LoVo (cell line): ENCODE measurements around the gene YAF2.
"Not testable (repeated sequence)": the region's sequence is repeated elsewhere in the genome, so short reads cannot be mapped to it uniquely, and the experiment has no call there.

Experiments
- DNase-seq: peaks from one replicate; pipeline ENCODE4 v3.0.0-alpha.2; 2016; ENCODE audit warnings: low spot score

The YAF2 gene

DNA sequence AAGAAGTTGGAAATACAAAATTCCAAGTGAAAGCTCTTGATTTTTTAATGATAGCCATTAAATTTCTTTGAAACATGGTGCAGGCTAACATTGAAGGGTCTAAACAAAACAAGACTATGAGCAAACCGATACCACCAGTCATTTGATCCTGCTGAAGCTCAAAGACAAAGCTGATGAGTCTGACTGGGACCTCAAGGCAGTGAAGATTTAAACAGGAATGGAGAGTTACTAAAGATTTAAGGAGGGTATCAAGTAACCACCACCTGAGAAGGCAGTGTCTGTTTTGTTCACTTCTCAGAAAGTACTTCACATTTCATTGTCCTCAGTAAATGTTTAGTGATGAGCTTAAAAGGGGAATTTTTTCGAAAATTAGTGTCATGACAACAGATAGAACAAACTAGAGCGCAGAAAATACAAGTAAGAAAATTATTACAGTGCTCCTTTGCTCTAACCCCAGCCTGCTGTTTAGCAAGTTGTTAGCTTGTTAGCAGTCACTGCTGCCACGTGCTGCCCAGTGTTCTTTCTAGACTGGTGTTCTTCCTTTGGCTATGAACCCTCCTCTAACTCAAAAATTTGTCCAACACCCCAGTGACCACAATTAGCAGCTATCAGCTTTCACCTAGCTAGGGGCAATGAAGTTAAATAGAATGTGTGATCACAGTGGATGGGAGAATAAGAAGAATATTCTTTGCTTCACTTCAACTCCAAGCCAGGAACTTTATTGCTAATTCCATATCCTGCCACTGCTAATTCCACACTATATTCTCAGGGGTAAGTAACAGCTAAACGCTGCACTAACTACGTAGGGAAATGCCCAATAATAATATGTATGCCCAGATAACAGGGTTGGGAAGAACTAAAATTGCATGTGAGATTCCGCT is 41.1 kb downstream of the YAF2 start:
- no peak for DNase-seq

DNA sequence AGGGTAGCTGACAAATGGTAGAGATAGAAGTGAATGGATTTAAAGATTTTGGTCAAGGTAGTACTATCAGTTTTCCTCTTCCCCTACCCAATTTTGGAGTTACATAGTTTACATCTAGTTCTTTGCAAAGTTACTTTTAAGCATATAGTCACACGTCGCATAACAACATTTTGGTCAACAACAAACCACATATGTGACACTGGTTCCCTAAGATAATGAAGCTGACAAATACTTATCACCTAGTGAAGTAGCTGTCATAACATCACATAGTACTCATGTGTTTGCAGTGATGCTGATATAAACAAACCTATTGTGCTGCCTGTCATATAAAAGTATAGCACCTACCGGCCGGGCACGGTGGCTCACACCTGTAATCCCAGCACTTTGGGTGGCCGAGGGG is 45.4 kb downstream of the YAF2 start:
- DNase-seq, result no peak

DNA sequence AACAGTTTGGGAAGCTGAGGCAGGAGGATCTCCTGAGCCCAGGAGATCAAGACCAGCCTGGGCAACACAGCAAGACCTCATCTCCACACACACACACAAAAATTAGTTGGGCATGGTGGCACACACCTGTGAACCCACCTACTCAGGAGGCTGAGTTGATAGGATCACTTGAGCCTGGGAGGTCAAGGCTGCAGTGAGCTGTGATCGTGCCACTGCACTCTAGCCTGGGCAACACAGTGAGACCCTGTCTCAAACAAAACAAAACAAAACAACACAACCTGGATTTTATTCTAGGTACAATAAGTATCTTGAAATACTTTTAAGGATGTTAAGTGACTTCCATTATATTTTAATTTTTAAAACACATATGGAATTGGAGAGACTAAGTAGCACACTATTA is 45.8 kb downstream of the YAF2 start:
- DNase-seq, result no peak

DNA sequence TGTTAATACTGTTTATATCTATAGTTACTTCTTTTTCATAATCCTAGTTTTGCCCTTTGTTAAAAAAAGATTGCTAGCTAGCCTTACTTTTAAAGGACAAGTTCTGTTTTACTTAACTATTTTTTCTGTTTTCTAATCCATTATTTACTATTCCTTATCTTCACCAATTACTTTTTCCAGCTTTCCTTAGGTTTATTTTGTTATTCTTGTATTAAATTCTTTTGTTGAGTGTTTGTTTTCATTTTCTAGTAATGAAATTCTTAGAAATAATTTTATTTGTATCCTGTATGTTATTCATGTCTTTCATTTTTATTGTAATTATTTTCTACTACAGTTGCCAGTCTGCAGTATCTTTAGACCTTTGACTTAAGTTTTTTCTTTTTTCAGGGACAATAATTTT is 47.7 kb downstream of the YAF2 start:
- DNase-seq, result no peak

DNA sequence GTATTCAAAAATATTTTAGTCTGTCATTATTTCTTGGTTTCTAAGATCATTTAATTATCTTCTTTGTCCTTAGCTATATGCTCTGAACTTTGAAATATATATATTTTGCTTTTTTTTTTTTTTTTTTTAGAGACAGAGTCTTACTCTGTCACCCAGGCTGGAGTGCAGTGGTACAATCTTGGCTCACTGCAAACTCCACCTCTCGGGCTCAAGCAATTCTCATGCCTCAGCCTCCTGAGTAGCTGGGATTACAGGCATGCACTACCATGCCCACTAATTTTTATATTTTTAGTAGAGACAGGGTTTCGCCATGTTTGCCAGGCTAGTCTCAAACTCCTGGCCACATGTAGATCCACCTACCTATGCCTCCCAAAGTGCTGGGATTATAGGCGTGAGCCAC is 49.8 kb downstream of the YAF2 start:
- not testable (repeated sequence) for DNase-seq

DNA sequence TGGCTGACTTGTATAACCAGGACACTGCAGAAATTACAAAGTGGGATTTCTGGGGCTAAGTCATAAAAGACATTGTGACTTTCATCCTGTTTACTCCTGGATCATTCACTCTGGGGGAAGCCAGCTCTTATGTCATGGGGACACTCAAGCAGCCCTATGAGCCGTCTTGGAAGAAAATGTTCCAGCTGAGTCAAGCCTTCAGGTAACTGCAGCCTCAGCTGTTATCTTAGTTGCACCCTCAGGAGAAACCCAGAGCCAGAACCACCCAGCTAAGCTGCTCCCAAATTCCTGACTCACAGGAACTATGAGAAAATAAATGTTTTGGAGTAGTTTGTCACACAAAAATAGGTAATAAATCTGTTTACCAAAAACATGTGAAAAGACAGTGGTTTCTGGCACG is 50.2 kb downstream of the YAF2 start:
- no peak for DNase-seq

DNA sequence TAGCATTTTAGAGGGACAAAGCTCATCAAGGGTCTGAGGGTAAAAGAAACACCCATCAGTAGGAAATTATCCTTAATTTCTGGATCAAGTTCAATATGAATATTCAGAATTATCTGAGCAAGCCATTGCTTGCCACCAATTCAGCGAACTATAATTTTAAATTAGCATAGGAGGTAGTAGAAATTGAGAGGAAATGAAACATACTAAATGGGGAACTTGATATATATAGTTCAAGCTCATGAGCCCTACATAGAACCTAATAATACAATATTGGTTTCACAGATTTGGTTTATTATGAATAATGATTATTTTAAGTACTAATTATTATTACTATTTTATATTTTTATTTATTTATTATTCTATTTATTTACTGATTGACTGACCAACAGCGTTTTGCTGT is 51.3 kb downstream of the YAF2 start:
- DNase-seq, result no peak

DNA sequence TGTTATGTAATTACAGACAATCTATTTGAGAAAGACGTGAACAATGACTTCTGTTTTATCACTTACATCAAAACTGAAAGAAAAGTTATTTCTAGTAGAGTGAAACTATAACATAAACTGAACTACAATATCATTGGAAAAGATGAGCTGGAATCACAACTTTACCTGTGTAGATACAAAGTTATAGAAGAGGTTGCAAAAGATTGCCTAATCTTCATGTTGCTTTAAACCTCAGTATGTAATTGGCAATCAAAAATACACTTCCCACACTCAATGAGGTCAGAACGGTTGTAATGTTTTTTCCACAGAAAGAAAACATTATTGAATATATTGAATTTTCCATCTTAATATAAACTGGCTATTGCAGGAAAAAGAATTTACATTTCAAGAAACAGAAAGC is 55.7 kb downstream of the YAF2 start:
- DNase-seq, result no peak

DNA sequence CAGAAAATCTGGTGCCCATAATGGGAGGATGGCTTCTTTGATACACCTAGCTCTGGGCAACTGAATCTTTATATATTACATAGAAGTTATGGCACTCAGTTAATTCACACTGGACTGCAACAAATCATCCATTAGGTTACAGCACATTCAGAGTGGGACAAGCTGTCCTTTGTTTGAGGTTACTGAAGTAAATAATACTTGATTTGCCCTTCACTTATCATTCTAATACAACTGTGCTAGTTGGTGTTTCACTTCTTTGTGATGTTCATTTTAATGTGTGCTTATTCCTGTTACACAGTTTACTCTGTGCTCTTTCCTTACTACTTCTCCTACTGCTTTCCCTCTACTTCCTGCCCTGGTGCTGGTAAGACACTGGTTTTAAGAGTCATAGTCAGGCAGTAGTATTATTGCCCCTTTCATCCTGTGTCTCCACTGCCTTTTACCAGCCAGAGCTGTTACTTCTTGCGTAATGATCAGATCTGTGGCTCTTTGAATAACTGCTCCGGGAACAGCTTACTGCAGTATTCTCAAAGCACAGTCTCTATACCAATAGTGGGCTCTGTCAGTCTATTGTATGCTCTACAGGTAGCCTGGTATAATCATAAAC is 57.0 kb downstream of the YAF2 start:
- DNase-seq, result peak; percentile 30

DNA sequence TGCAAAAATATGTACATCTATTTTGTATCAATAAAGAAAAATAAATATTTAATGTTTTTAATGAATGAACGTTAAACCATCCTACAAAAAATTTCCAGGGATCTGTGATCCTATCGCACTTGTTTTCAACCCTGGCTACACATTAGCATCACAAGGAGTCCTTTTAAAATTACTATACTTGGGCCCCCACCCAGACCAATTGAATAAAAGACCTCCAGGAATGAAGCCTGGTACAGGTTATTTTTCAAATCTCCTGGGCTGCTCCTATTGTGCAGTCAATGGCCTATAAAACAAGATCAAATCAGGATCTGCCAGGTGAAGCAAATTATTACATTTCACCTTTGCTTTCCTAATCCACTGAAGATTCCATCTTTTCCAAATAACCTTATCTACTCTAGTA is 59.9 kb downstream of the YAF2 start:
- no peak for DNase-seq

DNA sequence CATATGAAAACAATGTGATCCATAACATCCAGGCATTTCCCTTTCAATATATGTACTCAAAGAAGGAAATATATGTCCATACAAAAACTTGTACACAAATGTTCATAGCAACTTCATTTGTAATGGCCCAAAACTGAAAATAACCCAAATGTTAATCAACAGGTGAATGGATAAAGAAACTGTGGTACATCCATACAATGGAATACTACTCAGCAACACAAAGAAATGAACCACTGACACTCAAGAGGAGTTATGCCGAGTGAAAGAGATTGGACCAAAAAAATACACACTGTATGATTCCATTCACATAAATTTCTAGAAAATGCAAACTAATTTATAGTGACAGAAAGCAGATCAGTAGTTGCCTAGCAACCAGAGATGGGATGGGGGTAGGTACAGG is 63.1 kb downstream of the YAF2 start:
- DNase-seq, result no peak

DNA sequence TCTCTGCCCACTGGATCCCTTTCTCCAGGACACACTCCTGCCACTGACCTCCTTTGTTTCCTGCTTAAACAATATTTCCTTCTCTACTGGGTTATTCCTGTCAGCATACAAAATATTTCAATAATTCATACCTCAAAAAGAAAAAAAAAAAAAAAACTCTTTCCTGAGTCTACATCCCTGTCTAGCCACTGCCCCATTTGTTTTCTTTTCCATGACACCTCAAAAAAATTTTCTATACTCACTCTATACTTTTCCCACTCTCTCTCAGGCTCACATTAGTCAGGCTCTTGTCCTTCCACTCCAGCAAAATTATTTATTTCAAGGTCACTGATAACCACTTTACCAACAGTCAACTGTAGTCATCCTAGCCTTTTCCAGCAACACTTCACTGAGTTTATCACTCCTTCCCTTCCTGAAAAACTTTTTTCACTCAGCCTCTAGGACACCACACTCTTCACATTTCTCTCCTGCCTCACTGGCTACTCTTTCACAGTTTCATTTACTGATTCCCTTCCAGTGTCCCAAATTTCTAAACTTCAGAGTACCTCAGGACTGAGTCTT is 64.0 kb downstream of the YAF2 start:
- DNase-seq, result no peak

DNA sequence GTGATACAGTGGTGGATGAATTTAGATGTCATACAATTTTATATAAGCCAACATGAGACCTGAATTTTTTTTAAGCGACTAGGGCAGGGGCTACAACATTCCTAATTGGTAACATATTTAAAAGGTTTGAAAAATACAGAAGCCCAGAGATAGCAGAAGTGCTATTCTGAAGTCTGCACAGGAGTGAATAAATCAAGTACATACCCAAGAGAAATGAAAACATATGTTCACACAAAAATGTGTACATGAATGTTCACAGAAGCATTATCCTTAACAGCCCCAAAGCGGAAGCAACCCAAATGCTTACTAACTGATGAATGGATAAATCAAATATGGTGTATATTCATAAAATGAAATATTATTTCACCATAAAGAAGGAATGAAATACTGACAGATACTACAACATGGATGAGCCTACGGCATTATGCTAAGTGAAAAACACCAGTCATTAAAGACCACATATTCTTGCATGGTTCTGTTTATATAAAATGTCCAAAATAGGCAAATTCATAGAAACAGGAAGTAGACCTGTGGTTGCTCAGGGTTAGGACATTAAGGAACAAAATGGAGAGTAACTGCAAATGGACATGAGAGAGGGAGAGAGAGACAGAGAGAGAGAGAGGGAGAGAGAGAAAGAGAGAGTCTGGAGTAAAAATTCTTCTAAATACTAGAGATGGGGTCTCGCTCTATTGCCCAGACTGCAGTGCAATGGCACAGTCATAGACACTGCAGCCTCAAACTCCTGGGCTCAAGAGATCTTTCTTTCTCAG is 65.4 kb downstream of the YAF2 start:
- DNase-seq, result no peak

DNA sequence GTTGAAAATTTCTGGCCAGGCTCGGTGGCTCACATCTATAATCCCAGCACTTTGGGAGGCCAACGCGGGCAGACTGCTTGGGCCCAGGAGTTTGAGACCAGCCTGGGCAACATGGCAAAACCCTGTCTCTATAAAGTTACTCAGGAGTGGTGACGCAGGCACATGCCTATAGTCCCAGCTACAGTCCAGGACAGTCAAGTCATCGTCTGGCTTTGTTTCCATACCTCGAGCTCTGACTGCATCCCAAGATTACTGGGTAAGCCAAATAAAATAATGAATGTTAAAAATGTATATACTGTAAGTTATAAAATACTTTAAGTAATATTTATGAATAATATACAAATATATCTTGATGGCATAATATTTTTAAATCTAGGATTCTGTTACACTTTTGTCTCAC is 70.3 kb downstream of the YAF2 start:
- DNase-seq, result no peak

DNA sequence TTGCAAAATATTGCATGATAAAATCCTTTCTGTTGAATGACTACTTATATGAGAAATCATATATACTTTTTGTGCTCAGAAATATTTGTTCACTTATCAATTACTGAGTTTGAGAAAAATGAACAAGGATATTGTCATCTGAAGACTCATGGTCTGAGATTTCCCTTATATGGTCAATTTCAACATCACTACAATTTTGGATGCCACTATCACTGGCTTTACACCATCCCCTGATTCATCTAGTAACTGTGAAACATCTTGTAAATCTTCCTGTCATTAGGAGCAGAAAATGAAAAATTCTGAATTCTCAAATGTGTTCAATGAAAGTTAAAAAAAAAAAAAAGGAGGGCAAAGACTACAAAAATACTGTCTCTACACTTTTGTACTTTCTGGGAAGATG is 71.5 kb downstream of the YAF2 start:
- DNase-seq, result no peak

DNA sequence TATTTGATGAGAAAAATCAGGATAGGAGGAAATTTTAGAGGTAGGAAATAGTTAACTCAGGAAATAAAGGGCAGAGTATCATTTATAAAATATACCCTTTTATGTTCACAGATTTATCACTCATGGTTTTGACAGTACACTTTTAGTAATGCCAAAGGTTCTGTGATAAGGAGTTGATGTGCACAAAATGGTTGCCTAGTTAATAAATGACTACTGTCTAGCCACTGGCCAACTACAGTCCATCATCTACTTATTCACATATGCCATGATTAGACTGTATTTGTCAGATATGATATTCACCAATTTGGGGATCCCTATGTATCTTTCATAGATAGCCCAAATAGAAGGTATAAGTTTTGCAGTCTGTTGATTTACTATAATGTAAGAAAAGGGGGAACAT is 74.1 kb downstream of the YAF2 start:
- DNase-seq, result no peak

DNA sequence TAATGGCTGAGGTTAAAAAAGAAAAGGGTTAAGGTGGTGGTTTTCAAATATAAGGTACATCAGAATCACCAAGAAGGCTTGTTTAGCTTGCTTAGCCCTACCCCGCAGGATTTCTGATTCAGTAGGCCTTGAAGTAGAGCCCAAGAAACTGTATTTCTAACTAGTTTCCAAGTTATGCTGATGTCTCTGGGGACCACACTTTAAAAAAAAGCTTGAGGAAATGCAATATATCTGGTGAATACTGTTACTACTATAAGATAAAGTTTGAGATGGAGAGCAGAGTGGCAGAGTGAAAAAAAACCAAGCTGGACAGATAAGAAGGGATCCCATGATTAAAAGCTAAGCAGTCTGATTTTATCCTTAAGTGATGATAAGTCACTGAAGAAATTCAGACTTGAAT is 75.1 kb downstream of the YAF2 start:
- DNase-seq, result no peak

DNA sequence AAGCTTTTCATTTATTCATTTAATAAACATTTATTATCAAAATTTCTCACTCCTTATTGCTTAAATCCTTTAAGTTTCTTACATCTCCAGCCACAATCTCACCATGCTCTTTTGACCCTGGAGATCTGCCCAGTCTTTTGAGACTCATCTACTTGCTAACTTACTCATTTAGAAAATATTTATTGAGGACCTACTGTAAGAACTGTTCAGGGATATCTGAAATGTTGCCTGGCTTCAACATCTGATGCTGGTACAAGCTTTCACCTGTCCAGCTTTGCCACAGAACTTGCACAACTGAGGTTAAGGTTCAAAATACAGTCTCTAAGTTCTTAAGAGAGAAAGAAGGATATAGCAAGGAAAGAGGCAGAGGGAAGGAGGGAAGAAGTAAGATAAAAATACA is 75.9 kb downstream of the YAF2 start:
- DNase-seq, result peak; percentile 43

DNA sequence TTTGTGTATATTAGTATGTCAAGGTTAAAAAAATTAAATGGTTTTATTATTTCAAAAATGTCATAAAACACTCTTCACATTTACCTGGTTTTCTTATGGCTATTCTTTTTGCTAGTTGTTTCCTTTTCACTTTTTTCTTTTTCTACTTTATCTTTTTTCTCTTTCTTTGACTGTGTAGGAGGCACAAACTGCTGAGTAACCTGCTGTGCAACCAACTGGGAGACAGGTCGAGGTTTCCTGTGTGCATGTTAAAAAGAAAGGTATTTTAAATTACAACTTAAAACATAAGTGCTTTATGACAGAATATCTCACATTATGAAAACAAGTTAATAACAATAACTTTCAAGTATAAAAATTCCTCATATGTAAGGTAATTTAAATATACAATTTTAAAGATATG is 76.5 kb downstream of the YAF2 start:
- no peak for DNase-seq

DNA sequence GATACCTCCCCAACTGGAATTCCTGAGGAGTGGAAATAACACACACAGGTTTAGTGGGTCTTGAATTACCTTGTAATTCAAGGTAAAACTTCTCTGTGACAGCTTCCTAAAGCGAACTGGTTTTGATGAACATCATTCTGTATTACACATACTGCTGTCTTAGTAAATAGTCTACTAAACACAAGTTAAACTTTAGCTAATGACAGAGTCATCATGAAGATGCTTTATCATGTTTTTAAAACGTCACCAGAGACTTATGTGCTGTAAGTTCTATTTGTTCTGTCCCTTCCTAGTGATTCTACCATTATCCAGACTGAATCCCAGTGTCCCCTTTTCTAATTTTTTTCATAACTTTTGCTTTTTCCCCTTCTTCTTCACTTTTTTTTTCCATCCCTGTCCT is 81.8 kb downstream of the YAF2 start:
- no peak for DNase-seq

DNA sequence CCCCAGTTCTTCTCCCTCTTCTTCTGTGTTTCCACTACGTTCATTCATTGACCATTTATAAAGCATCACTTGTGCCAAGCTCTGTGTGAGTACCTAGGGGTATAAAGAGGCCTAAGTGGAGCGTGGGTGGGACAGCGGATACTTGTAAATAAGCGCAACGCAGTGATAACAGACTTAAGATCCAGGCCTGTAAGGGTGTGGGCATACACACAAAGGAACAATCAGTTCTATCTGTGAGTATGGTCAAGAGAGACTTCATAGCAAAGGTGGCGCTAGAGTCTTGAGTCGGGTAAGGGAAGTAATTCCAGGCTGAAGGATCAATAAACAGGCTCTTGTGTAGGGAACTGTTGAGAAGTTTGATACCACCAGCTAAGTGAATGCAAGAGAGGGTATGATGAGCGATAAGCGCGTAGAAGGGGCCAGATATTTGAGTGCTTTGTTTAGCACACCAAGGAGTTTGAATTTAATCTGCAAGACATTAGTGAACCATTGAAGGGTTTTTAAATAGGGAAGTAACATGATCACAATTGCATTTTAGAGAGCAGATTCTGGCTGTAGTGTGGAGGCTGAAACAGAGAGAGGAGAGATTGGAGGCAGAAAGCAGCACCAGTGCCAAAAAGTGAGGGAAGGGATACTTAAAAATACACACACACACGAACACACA is 92.4 kb downstream of the YAF2 start:
- no peak for DNase-seq

DNA sequence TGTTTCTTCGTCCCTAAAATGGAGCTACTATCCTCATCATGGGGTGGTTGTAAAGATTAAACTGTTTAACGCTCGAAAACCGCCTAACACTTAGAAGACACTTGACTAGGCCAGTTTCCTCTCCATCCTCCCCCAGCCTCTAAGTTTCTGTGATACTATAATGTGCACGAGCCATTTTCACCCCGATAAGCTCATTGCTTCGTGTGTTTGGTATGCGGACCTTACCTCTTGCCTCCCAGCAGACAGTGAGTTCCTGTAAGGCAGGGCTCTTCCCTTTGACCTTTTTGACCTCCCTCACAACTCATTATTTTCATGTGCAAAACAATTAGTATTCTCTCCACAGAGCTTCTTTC is 92.9 kb downstream of the YAF2 start:
- DNase-seq, result peak; percentile 27
